IPS-18c (cell line): ENCODE data around the gene TNFSF4.

Experiments
- H3K4me3 ChIP-seq: 2 replicates; pipeline ENCODE4 v1.7.0; 2013; ENCODE audit warnings: low read depth, mild to moderate bottlenecking, low read length, moderate library complexity; ENCODE audit not compliant: insufficient read depth
- H3K9me3 ChIP-seq: one replicate; pipeline ENCODE4 v1.6.1; 2013; ENCODE audit warnings: mild to moderate bottlenecking, low read length, moderate library complexity; ENCODE audit not compliant: control insufficient read depth, insufficient read depth

Gene TNFSF4

GRCh38 chr1:173222149-173223030, 15.3 kb upstream of the TNFSF4 start:
- Histone ChIP-seq H3K4me3 (no peak overlapping the region), H3K9me3 (no peaks in the 10 kb centered on the region)

- H3K4me3 ChIP-seq: no peak overlapping the region
- H3K9me3 ChIP-seq: no peaks in the 10 kb centered on the region
Observed at GRCh38 chr1:173220157-173220556, 13.0 kb upstream of the TNFSF4 start.

GRCh38 chr1:173213665-173214064, 6.5 kb upstream of the TNFSF4 start:
- Histone ChIP-seq H3K9me3 (no peaks in the 10 kb centered on the region), H3K4me3 (no peak overlapping the region)

GRCh38 chr1:173212952-173213491, 5.9 kb upstream of the TNFSF4 start:
- Histone ChIP-seq H3K9me3 (no peaks in the 10 kb centered on the region), H3K4me3 (no peak overlapping the region)

- Histone ChIP-seq H3K9me3 (no peaks in the 10 kb centered on the region), H3K4me3 (no peak overlapping the region)
Observed at GRCh38 chr1:173210716-173211231, 3.6 kb upstream of the TNFSF4 start.

- no peaks in the 10 kb centered on the region for H3K9me3 ChIP-seq
- H3K4me3 ChIP-seq: no peak overlapping the region
Observed at GRCh38 chr1:173210283-173210682, 3.2 kb upstream of the TNFSF4 start.

GRCh38 chr1:173208868-173209267, 1.7 kb upstream of the TNFSF4 start:
- Histone ChIP-seq H3K4me3 (no peak overlapping the region), H3K9me3 (no peaks in the 10 kb centered on the region)

- H3K9me3 ChIP-seq: no peaks in the 10 kb centered on the region
- H3K4me3 ChIP-seq: no peak overlapping the region
Observed at GRCh38 chr1:173208146-173208545, 1.0 kb upstream of the TNFSF4 start.

- Histone ChIP-seq H3K4me3 (no peak overlapping the region), H3K9me3 (no peaks in the 10 kb centered on the region)
Observed at GRCh38 chr1:173205146-173206051, 1.7 kb downstream of the TNFSF4 start.

GRCh38 chr1:173204693-173205092, 2.4 kb downstream of the TNFSF4 start:
- H3K4me3 ChIP-seq: no peak overlapping the region
- H3K9me3 ChIP-seq: no peaks in the 10 kb centered on the region

- Histone ChIP-seq H3K9me3 (no peaks in the 10 kb centered on the region), H3K4me3 (no peak overlapping the region)
Observed at GRCh38 chr1:173202424-173203145, 4.5 kb downstream of the TNFSF4 start.

- H3K4me3 ChIP-seq: no peak overlapping the region
Observed at GRCh38 chr1:173201969-173202368, 5.2 kb downstream of the TNFSF4 start.

GRCh38 chr1:173195596-173196088, 11.5 kb downstream of the TNFSF4 start:
- Histone ChIP-seq H3K9me3 (no peaks in the 10 kb centered on the region), H3K4me3 (no peak overlapping the region)

More at GRCh38 chr1:173201969-173202368, 5.2 kb downstream of the TNFSF4 start:
- H3K9me3 ChIP-seq: no peaks in the 10 kb centered on the region

GRCh38 chr1:173193639-173194038, 13.5 kb downstream of the TNFSF4 start:
- H3K4me3 ChIP-seq: no peak overlapping the region
- no peaks in the 10 kb centered on the region for H3K9me3 ChIP-seq

- Histone ChIP-seq H3K9me3 (no peaks in the 10 kb centered on the region), H3K4me3 (no peak overlapping the region)
Observed at GRCh38 chr1:173191011-173191705, 16.0 kb downstream of the TNFSF4 start.
